Measurements from ENCODE around the gene SIGLEC1.

Gene SIGLEC1

GRCh38 chr20:3698591-3699001, 13.8 kb downstream of the SIGLEC1 start:
- DNase-seq, result no peak

DNA sequence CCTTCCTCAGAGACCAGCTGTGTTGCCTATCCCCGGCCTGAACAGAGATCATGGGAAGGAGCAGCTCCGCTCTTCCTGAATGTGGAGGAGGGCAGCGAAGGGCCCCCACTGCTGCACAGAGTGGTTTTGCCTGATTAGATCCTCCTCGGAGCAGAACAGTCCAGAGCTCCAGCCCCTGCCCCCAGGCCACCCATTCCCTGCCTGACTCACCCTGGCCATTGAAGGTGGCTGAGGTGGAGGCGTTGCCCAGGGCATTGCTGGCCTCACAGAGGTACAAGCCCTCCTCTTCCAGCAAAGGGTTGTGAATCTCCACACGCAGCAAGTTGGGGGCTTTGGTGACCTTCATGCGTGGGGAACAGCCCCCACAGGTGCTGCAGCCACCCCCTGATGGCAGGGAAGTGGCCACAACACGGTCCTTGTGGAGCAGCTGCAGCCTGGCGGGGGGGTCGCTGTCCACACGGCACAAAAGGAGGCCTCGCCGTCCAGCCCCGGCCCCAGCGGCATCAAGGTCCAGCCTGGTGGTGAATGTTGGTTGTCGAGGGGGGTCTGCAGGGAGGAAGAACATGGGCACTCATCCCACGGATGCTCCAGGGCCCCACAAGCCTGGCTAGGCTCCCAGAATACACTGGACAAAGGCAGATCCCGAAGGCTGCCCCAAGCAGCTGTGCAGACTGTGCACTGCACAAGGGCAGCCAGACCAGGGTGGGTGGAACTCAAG, 14.7 kb downstream of the SIGLEC1 start:
- DNase-seq, result no peak

DNA sequence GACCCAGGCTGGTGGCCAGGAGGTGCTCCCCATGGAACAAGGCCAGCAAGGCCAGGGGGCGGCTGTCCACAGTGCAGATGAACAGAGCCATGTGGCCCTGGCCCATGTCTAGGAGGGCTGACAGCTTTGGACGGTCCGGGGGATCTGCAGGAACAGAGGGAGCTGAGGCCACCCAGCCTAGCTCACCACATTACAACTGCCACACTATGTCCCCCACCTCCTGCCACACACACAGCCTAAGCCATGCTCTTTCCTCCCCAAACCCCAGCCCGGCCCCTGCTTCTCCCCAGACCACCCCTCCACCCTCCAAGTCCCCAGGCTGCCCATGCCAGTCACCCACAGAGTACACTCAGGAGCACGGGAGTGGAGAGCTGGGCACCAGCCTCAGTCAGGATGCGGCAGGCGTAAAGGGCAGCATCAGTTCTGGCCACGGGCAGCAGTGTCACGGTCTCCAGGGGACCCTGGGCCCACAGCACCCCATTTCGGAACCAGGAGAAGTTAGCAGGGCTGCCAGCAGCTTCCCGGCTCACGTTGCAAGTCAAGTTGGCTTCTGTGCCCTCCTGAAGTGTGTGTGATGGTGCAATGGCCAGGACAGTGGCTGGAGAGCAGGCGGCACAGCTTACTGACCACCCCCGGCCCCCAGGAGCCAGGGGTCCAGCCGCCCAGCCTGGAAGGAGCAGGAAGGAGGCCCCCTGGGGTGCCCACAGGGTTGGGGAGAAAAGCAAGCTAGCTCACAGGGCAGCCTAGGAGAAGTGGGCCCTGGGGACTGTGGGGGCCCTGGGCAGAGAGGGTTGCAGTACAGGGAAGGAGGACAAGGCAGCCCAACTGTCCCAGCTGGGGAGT, 15.4 kb downstream of the SIGLEC1 start:
- DNase-seq, result no peak

DNA sequence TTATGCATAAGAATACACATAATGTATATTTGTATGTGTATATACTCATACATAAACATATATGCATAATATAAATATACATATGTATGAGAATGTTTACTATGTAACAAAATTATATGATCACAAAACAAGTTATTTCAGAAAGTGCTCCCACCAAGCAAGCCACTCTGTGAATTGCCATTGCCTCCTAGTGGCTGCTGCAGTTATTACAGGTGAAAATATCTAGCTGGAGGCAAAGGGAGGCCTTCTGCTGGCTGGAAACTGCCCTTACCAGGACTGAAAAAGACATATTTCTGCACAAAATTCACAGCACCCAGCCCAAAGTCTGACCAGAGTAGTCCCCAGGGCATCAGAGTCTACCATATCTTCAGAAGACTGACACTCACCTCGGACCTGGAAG, 16.2 kb downstream of the SIGLEC1 start:
- no peak for DNase-seq

- DNase-seq, result no peak
Measured at GRCh38 chr20:3694864-3695263, 17.5 kb downstream of the SIGLEC1 start.

- no peak for DNase-seq
Measured at GRCh38 chr20:3693376-3693775, 19.0 kb downstream of the SIGLEC1 start.

GRCh38 chr20:3692706-3693294, 19.6 kb downstream of the SIGLEC1 start:
- DNase-seq, result no peak

DNA sequence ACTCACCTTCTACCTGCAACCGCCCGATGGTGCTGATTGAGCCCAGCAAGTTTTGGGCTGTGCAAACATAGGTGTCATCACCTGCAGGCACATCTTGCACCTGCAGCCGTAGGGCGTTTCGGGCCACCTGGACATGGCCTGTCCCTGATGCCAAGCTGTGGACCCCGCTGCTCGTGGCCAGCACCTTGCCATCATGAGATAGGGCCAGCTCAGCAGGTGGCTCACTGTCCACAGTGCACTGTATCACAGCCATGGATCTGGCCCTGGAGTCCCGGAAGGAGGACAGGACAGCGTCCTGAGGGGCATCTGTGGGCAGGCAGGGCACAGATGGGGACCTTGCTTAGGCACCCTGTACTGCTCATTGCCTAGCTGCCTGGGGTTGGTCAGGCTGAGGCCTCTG, 20.5 kb downstream of the SIGLEC1 start:
- no peak for DNase-seq

- no peak for DNase-seq
Measured at GRCh38 chr20:3691306-3691705, 21.1 kb downstream of the SIGLEC1 start.

GRCh38 chr20:3690413-3690812, 22.0 kb downstream of the SIGLEC1 start:
- DNase-seq, result no peak

GRCh38 chr20:3689978-3690377, 22.4 kb downstream of the SIGLEC1 start:
- DNase-seq, result no peak

- no peak for DNase-seq
Measured at GRCh38 chr20:3687655-3688054, 24.7 kb downstream of the SIGLEC1 start.

GRCh38 chr20:3686867-3687321, 25.5 kb downstream of the SIGLEC1 start:
- no peak for DNase-seq

GRCh38 chr20:3686421-3686820, 26.0 kb downstream of the SIGLEC1 start:
- no peak for DNase-seq

GRCh38 chr20:3685341-3685740, 27.1 kb downstream of the SIGLEC1 start:
- no peak for DNase-seq

DNA sequence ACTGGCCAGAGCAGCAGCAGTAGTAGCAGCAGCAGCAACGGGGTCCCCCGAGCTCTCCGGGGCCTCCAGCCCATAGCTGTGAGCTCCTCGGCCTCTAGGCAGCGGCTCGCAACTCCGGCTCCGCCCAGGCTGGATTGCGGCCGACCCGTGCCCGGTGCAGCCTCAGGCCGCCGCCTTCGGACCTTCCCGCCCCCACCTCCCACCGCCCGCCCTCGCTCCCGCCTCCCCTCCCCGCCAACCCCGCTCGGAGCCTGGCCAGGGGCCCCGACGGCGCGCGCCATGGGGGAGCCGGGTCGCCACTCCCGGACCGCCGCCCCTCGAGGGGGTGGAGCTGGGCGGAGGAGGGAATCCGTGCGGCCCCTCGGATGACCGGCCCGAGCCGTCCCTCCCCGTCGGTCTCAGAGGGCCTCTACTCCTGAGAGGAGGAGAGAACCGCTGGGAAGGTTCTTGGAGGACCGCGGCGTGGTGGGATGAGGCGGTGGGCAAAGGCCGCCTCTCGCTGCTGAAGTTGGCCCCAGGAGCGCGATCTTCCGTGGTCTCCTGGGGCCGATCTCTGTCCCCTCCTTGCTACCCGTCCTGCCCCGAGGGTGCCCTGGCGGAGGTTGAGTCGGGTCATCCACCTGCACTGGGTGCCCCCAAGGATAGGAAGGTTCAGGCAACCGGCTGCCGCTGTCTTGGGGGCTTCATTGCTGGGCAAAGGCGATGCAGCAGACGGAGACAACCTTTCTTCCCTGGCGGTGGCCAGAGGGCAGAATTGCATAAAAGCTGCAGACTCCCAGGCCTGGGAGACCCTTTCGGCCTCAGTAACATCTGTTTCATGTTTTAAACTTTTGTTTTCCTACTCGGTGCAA, 30.2 kb downstream of the SIGLEC1 start, which contains the start of gene ADAM33:
TSS of gene ADAM33 (minus strand) at position 80 of the 851 bp plus-strand sequence. CDS start at position 74, 6 bp downstream.
- no peak for DNase-seq

GRCh38 chr20:3681352-3681930, 31.0 kb downstream of the SIGLEC1 start:
- DNase-seq, result no peak

DNA sequence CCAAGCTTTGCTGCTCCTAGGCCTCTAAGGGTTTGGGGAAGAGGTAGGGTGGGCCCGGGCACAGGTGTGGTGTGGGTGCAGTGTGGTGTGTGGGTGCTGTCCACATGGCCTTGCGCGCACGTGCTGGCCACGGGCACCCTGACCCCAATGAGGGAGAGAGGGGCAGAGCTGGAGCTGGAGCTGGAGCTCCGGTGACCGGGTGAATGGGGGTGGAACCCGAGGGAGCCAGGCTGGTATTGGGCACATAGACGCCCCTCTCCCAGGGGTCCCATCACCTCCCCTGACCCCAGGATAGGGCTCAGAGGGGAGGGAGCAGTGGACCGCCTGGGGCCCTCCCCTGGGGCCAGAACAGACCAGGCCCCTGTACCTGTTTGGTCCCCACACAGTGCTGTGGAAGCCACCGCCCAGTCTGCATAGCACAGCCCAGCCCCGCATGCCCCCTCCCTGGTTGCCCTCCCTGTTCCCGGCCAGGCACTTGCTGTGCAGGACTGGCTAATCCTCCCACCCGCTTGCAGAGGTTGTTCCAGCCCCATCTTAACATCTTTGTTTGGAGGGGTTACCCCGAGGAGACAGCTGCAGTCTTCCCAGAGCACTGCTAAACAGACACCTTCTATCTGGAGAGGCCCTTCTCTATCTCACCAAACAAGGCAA, 31.6 kb downstream of the SIGLEC1 start:
- no peak for DNase-seq

DNA sequence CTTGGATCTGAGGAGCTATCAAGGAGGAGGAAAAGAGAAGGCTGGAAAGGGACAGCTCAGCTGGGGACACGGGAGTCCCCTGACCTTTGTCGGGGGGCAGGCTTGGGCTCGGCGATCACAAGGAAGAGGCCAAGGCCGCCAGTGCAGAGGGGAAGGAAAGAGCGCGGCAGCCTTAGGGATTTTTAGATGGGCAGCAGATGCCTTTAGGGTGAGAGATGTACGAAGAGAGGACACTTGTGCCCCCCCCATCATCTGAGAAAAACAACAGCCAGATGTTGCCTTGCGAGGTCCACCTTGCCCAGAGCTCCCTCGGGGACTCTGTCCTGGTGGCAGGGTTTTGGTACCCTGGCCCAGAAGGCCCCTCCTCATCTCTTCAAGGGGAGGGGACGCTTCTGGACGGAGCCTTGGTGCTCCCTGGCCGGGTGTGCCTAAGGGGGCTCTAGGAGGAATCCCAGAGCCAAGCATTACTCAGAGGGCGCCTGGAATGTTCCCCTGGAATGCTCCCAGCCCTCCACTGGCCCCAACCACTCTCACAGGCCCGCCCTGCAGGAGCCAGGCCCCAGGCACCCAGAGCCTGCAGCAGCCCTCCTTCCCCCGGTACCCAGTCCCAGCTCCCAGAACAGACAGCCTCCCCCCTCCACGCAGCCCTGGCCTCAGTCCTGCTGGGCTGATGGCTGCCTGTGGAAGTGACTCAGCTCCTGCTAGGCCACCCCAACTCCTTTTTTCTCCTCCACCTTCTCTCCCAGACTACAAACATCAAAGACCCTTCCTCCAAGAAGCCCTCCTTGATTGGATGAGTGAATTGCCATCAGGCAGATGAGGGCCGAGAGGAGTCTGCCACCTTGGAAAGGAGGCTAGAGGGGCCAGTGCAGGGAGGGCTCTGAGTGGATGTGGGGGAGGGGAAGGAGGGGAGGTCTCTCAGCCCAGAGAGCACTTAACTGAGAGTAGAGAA, 32.4 kb downstream of the SIGLEC1 start:
- DNase-seq, result no peak
